ENCODE results near the gene MICA. TPM values are rescaled to one million over a fixed set of nuclear protein-coding genes. Genes with fewer than 3 reads are reported as not detected.
A peak's percentile ranks its signal among the peaks of the same experiment; 100 is the strongest.

MICA gene
- polyA plus RNA-seq, 3 donors = 5.6 to 16.5 (median 6.9) TPM

DNA sequence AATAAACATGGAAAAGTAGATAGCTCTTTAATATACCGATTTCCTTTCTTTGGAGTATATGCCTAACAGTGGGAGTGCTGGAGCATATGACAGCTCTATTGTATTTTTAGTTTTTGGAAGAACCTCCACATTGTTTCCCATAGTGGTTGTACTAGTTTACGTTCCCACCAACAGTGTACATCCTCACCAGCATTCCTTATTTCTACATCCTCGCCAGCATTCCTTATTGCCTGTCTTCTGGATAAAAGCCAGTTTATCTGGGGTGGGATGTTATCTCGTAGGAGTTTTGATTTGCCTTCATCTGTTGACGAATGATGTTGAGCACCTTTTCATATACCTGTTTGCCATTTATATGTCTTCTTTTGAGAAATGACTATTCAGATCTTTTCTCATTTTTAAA is 2.6 kb downstream of the MICA start:
- no peak overlapping the region for H3K4me3 Mint-ChIP-seq
- no peak overlapping the region for H3K4me2 ChIP-seq (replicated peaks; ENCODE audit: extremely low read depth, low read length, poor library complexity, severe bottlenecking)
- H3K9me3 ChIP-seq (replicated peaks in 1 of 2; ENCODE audit: control insufficient read depth in 1 of 2, insufficient read depth in 1 of 2, low read length in 2 of 2) = no peaks in the 10 kb centered on the region
- H3K9ac ChIP-seq (ENCODE audit: insufficient read depth, low read length, poor library complexity, severe bottlenecking) = no peak overlapping the region
- H3K27me3 ChIP-seq (ENCODE audit: control insufficient read depth in 2 of 2, insufficient read depth in 2 of 2, low read length in 2 of 2) = no peaks in the 10 kb centered on the region
- peaks cover 60% of the 10 kb centered on the region for H3K4me1 Mint-ChIP-seq
- no CpG with 5 or more reads among the region's 5 CpGs for WGBS (ENCODE audit: insufficient coverage)
- H3K4me3 ChIP-seq (replicated peaks in 1 of 3; ENCODE audit: low read depth in 2 of 3, low read length in 3 of 3) = no peak overlapping the region
- TF ChIP-seq, protein P1, sequence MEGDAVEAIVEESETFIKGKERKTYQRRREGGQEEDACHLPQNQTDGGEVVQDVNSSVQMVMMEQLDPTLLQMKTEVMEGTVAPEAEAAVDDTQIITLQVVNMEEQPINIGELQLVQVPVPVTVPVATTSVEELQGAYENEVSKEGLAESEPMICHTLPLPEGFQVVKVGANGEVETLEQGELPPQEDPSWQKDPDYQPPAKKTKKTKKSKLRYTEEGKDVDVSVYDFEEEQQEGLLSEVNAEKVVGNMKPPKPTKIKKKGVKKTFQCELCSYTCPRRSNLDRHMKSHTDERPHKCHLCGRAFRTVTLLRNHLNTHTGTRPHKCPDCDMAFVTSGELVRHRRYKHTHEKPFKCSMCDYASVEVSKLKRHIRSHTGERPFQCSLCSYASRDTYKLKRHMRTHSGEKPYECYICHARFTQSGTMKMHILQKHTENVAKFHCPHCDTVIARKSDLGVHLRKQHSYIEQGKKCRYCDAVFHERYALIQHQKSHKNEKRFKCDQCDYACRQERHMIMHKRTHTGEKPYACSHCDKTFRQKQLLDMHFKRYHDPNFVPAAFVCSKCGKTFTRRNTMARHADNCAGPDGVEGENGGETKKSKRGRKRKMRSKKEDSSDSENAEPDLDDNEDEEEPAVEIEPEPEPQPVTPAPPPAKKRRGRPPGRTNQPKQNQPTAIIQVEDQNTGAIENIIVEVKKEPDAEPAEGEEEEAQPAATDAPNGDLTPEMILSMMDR (IDR thresholded peaks at IDR 0.05) = no peak
- H3K9me3 Mint-ChIP-seq = peaks cover 0 to 2% (median 0%) of the 10 kb centered on the region in 7 donors
- peaks cover 32 to 54% of the 10 kb centered on the region in 2 donors for H3K4me1 ChIP-seq (ENCODE audit: control insufficient read depth in 1 of 2, insufficient read depth in 2 of 2, low read length in 2 of 2)
- peaks cover 82% of the 10 kb centered on the region for H4K20me1 ChIP-seq (ENCODE audit: insufficient read depth, low read length)
- H3K27me3 Mint-ChIP-seq (ENCODE audit: low read depth in 3 of 3) = peaks cover 0 to 5% (median 1%) of the 10 kb centered on the region in 3 donors
- no peak overlapping the region for H3K27ac Mint-ChIP-seq
- peaks cover 99% of the 10 kb centered on the region for H3K79me2 ChIP-seq (ENCODE audit: insufficient read depth, low read length)
- intact Hi-C loops (cut with micrococcal nuclease) = no loop called here
- H3K27ac ChIP-seq (ENCODE audit: low read depth in 1 of 2, low read length in 2 of 2) = no peak overlapping the region
- H3K36me3 Mint-ChIP-seq = peaks cover 19 to 25% of the 10 kb centered on the region in 2 donors
- peaks cover 4 to 20% of the 10 kb centered on the region in 2 donors for H3K36me3 ChIP-seq (replicated peaks in 1 of 2; ENCODE audit: control insufficient read depth in 1 of 2, insufficient read depth in 2 of 2, low read length in 2 of 2)
- H2AFZ ChIP-seq (ENCODE audit: insufficient read depth, low read depth, low read length, poor library complexity, severe bottlenecking) = no peak overlapping the region
- DNase-seq = no peak

DNA sequence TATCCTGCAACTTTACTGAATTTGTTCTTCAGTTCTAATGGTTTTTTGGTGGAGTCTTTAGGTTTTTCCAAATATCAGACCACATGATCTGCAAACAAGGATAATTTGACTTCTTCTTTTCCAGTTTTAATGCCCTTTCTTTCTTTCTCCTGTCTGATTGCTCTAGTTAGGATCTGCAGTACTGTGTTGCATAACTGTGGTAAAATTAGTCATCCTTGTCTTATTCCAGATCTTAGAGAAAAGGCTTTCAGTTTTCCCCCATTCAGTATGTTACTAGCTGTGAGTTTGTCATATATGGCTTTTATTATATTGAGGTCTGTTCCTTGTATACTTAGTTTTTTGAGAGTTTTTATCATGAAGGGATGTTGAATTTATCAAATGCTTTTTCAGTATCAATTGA is 4.3 kb downstream of the MICA start:
- no peak overlapping the region for H3K27ac ChIP-seq (ENCODE audit: low read depth in 1 of 2, low read length in 2 of 2)
- intact Hi-C loops (cut with micrococcal nuclease) = no loop called here
- H3K9me3 ChIP-seq (replicated peaks in 1 of 2; ENCODE audit: control insufficient read depth in 1 of 2, insufficient read depth in 1 of 2, low read length in 2 of 2) = no peaks in the 10 kb centered on the region
- TF ChIP-seq, protein P1 (IDR thresholded peaks at IDR 0.05) = no peak
- Mint-ChIP-seq H3K27me3 (ENCODE audit: low read depth in 3 of 3) (peaks cover 0 to 3% (median 1%) of the 10 kb centered on the region in 3 donors), H3K27ac (peak overlapping the region in 4 of 7 donors; percentile 0 to 41 (median 18)), H3K4me1 (peaks cover 43% of the 10 kb centered on the region), H3K36me3 (peaks cover 34 to 41% of the 10 kb centered on the region in 2 donors), H3K9me3 (peaks cover 0 to 2% (median 0%) of the 10 kb centered on the region in 7 donors), H3K4me3 (no peak overlapping the region)
- H3K79me2 ChIP-seq (ENCODE audit: insufficient read depth, low read length) = peaks cover 85% of the 10 kb centered on the region
- no peak overlapping the region for H3K4me3 ChIP-seq (replicated peaks in 1 of 3; ENCODE audit: low read depth in 2 of 3, low read length in 3 of 3)
- no peak overlapping the region for H2AFZ ChIP-seq (ENCODE audit: insufficient read depth, low read depth, low read length, poor library complexity, severe bottlenecking)
- H3K27me3 ChIP-seq (ENCODE audit: control insufficient read depth in 2 of 2, insufficient read depth in 2 of 2, low read length in 2 of 2) = no peaks in the 10 kb centered on the region
- H3K9ac ChIP-seq (ENCODE audit: insufficient read depth, low read length, poor library complexity, severe bottlenecking) = no peak overlapping the region
- peaks cover 15 to 37% of the 10 kb centered on the region in 2 donors for H3K4me1 ChIP-seq (ENCODE audit: control insufficient read depth in 1 of 2, insufficient read depth in 2 of 2, low read length in 2 of 2)
- H3K4me2 ChIP-seq (replicated peaks; ENCODE audit: extremely low read depth, low read length, poor library complexity, severe bottlenecking) = no peak overlapping the region
- peaks cover 21 to 37% of the 10 kb centered on the region in 2 donors for H3K36me3 ChIP-seq (replicated peaks in 1 of 2; ENCODE audit: control insufficient read depth in 1 of 2, insufficient read depth in 2 of 2, low read length in 2 of 2)
- H4K20me1 ChIP-seq (ENCODE audit: insufficient read depth, low read length) = peaks cover 86% of the 10 kb centered on the region
- peak in 2 of 3 donors; percentile 56 to 66 for DNase-seq
